ENCODE results near the gene NEMP1. TPM values are rescaled to one million over a fixed set of nuclear protein-coding genes. Genes with fewer than 3 reads are reported as not detected.
A peak's percentile ranks its signal among the peaks of the same experiment; 100 is the strongest.

The NEMP1 gene
- polyA plus RNA-seq, 1 donor from 2014 or later, result 6.8 TPM

DNA sequence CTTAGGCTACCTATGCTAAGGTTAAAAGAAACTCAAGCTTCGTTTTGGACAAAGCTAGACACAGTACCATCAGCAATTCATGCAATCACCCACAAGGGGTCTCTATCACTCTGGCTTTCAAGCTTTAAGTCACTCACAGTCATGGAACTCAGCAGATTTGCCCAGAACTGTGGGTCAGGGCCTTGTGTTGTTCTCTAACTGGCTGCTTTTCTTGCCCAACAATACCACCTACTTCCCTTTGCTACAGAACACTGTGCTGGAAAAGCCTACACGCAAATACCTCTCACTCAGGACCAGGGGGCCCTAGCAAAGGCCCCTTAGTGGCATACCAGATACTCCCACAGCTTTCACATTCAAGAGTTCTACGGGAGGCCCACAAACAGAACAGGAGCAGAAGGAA lies 9.1 kb downstream of the NEMP1 start:
- H3K36me3 ChIP-seq (ENCODE audit: insufficient read depth, low read length), result no peaks in the 10 kb centered on the region
- no peak overlapping the region for H3K9ac ChIP-seq (ENCODE audit: low read length)
- H2AFZ ChIP-seq (ENCODE audit: low read depth, low read length), result no peak overlapping the region

DNA sequence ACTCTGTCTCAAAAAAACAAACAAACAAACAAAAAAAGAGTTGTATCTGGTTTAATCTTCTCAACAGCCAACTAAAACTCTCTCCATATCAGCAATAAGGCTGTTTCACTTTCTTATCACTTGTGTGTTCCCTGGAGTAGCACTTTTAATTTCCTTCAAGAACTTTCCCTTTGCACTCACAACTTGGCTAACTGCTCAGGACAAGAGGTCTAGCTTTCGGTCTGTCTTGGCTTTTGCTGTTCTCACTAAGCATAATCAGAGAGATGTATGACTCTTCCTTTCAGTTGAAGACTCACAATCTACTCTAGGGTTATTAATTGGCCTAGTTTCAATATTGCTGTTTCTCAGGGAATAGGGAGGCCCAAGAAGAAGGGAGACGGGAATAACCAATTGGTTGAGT lies 12.3 kb downstream of the NEMP1 start:
- no peaks in the 10 kb centered on the region for H4K20me1 ChIP-seq (ENCODE audit: insufficient read depth)
- no peak for TF ChIP-seq MXI1 (conservative IDR thresholded peaks at IDR 0.05; ENCODE audit: poor library complexity, severe bottlenecking)
- no peak for TF ChIP-seq RAD21 (conservative IDR thresholded peaks at IDR 0.05)
- no peak for TF ChIP-seq POLR2AphosphoS5 (IDR thresholded peaks at IDR 0.05)
- TF ChIP-seq SMC3 (conservative IDR thresholded peaks at IDR 0.05; ENCODE audit: poor library complexity), result no peak
- TF ChIP-seq, protein P1, sequence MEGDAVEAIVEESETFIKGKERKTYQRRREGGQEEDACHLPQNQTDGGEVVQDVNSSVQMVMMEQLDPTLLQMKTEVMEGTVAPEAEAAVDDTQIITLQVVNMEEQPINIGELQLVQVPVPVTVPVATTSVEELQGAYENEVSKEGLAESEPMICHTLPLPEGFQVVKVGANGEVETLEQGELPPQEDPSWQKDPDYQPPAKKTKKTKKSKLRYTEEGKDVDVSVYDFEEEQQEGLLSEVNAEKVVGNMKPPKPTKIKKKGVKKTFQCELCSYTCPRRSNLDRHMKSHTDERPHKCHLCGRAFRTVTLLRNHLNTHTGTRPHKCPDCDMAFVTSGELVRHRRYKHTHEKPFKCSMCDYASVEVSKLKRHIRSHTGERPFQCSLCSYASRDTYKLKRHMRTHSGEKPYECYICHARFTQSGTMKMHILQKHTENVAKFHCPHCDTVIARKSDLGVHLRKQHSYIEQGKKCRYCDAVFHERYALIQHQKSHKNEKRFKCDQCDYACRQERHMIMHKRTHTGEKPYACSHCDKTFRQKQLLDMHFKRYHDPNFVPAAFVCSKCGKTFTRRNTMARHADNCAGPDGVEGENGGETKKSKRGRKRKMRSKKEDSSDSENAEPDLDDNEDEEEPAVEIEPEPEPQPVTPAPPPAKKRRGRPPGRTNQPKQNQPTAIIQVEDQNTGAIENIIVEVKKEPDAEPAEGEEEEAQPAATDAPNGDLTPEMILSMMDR (IDR thresholded peaks at IDR 0.05; ENCODE audit: poor library complexity, severe bottlenecking), result no peak
- TF ChIP-seq, protein P2, sequence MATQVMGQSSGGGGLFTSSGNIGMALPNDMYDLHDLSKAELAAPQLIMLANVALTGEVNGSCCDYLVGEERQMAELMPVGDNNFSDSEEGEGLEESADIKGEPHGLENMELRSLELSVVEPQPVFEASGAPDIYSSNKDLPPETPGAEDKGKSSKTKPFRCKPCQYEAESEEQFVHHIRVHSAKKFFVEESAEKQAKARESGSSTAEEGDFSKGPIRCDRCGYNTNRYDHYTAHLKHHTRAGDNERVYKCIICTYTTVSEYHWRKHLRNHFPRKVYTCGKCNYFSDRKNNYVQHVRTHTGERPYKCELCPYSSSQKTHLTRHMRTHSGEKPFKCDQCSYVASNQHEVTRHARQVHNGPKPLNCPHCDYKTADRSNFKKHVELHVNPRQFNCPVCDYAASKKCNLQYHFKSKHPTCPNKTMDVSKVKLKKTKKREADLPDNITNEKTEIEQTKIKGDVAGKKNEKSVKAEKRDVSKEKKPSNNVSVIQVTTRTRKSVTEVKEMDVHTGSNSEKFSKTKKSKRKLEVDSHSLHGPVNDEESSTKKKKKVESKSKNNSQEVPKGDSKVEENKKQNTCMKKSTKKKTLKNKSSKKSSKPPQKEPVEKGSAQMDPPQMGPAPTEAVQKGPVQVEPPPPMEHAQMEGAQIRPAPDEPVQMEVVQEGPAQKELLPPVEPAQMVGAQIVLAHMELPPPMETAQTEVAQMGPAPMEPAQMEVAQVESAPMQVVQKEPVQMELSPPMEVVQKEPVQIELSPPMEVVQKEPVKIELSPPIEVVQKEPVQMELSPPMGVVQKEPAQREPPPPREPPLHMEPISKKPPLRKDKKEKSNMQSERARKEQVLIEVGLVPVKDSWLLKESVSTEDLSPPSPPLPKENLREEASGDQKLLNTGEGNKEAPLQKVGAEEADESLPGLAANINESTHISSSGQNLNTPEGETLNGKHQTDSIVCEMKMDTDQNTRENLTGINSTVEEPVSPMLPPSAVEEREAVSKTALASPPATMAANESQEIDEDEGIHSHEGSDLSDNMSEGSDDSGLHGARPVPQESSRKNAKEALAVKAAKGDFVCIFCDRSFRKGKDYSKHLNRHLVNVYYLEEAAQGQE (IDR thresholded peaks at IDR 0.05; ENCODE audit: borderline replicate concordance), result no peak
- TF ChIP-seq EP300 (conservative IDR thresholded peaks at IDR 0.05; ENCODE audit: poor library complexity, severe bottlenecking), result no peak
- no peak for TF ChIP-seq EZH2 (IDR thresholded peaks at IDR 0.05; ENCODE audit: borderline replicate concordance, insufficient read depth, low read length, poor library complexity, severe bottlenecking)
- no peak for TF ChIP-seq TAF1 (IDR thresholded peaks at IDR 0.05; ENCODE audit: low read depth)
- no peaks in the 10 kb centered on the region for H3K36me3 ChIP-seq (ENCODE audit: insufficient read depth, low read length)
- no peaks in the 10 kb centered on the region for H3K9me3 ChIP-seq (ENCODE audit: low read length)
- H3K27me3 ChIP-seq (ENCODE audit: insufficient read depth, low read depth, low read length), result no peaks in the 10 kb centered on the region
- no peak overlapping the region for H2AFZ ChIP-seq (ENCODE audit: low read depth, low read length)
- no peaks in the 10 kb centered on the region for H3K9me2 ChIP-seq (ENCODE audit: insufficient read depth, low read length)
- no peak overlapping the region for H3K9ac ChIP-seq (ENCODE audit: low read length)
- no peak overlapping the region for H3K27ac ChIP-seq (ENCODE audit: low read length)
- no peak overlapping the region for H3K4me2 ChIP-seq (ENCODE audit: low read length)
- no peaks in the 10 kb centered on the region for H3F3A ChIP-seq (ENCODE audit: insufficient read depth, low read length, poor library complexity, severe bottlenecking)
- no peaks in the 10 kb centered on the region for H3K79me2 ChIP-seq (replicated peaks; ENCODE audit: insufficient read depth, low read length)
- no peak overlapping the region for H3K4me3 ChIP-seq (ENCODE audit: low read length)

More for the DNA sequence above, 9.1 kb downstream of the NEMP1 start:
- Histone ChIP-seq H3K4me2 (ENCODE audit: low read length) (no peak overlapping the region), H3K4me3 (ENCODE audit: low read length) (no peak overlapping the region), H3K27ac (ENCODE audit: low read length) (no peak overlapping the region), H4K20me1 (ENCODE audit: insufficient read depth) (no peaks in the 10 kb centered on the region), H3K27me3 (ENCODE audit: insufficient read depth, low read depth, low read length) (no peaks in the 10 kb centered on the region), H3K9me2 (ENCODE audit: insufficient read depth, low read length) (no peaks in the 10 kb centered on the region), H3F3A (ENCODE audit: insufficient read depth, low read length, poor library complexity, severe bottlenecking) (no peaks in the 10 kb centered on the region), H3K79me2 (replicated peaks; ENCODE audit: insufficient read depth, low read length) (no peaks in the 10 kb centered on the region), H3K9me3 (ENCODE audit: low read length) (no peaks in the 10 kb centered on the region)
- TF ChIP-seq, protein P1 (IDR thresholded peaks at IDR 0.05; ENCODE audit: poor library complexity, severe bottlenecking), result peak; percentile 91
- TF ChIP-seq MXI1 (conservative IDR thresholded peaks at IDR 0.05; ENCODE audit: poor library complexity, severe bottlenecking) (no peak), EP300 (conservative IDR thresholded peaks at IDR 0.05; ENCODE audit: poor library complexity, severe bottlenecking) (no peak), POLR2AphosphoS5 (IDR thresholded peaks at IDR 0.05) (no peak), SMC3 (conservative IDR thresholded peaks at IDR 0.05; ENCODE audit: poor library complexity) (peak; percentile 95), TAF1 (IDR thresholded peaks at IDR 0.05; ENCODE audit: low read depth) (no peak), RAD21 (conservative IDR thresholded peaks at IDR 0.05) (peak; percentile 92), EZH2 (IDR thresholded peaks at IDR 0.05; ENCODE audit: borderline replicate concordance, insufficient read depth, low read length, poor library complexity, severe bottlenecking) (no peak)
- TF ChIP-seq, protein P2 (IDR thresholded peaks at IDR 0.05; ENCODE audit: borderline replicate concordance), result no peak
